Body of pancreas (tissue), 4 donors: ENCODE measurements around the gene E2F3.

Source experiments
- POLR2A ChIP-seq, 3 donors: fragments of 450-650 bp; IDR thresholded peaks; one replicate each; pipeline ENCODE4 v1.6.1; 2016; ENCODE audit warnings: antibody characterized with exemption in 3 of 3, mild to moderate bottlenecking in 2 of 3
- TF ChIP-seq, protein P1 (sequence below), 7 experiments: fragments of 450-650 bp in 4 of 7; fragments of 200-600 bp in 3 of 7; sonication (generic) in 3 of 7; IDR thresholded peaks; one replicate each; pipeline ENCODE4 v1.5.1; 2016 to 2019; ENCODE audit warnings: antibody characterized with exemption in 7 of 7

DNA sequence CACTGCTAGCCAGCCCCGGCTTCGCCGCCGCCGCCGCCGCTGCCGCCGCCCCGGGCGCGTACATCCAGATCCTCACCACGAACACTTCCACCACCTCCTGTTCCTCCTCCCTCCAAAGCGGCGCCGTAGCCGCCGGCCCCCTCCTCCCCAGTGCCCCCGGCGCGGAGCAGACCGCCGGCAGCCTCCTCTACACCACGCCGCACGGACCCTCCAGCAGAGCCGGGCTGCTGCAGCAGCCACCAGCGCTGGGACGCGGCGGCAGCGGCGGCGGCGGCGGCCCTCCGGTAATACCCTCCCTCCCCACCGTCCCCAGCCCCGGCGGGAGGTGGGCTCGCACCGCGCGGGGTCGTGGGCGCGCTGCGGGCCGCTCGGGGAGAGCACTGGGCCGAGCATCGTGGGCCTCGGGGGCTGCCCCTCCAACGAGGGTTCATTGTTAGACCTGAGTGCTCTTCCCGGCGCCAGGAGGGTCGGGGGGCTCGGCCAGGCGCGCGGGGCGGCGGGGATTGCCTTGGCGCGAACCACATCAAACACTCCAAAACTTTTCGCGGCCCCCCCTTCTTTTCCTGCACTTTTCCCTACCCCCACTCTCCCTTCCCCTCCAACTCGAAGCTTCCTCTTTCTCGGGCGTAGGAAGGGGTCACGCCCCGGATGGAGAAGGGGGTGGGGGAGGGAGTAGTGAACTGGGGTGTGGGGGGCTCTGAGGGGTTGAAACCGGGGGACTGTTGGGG, 827 bp downstream of the E2F3 start:
- TF ChIP-seq, protein P1, sequence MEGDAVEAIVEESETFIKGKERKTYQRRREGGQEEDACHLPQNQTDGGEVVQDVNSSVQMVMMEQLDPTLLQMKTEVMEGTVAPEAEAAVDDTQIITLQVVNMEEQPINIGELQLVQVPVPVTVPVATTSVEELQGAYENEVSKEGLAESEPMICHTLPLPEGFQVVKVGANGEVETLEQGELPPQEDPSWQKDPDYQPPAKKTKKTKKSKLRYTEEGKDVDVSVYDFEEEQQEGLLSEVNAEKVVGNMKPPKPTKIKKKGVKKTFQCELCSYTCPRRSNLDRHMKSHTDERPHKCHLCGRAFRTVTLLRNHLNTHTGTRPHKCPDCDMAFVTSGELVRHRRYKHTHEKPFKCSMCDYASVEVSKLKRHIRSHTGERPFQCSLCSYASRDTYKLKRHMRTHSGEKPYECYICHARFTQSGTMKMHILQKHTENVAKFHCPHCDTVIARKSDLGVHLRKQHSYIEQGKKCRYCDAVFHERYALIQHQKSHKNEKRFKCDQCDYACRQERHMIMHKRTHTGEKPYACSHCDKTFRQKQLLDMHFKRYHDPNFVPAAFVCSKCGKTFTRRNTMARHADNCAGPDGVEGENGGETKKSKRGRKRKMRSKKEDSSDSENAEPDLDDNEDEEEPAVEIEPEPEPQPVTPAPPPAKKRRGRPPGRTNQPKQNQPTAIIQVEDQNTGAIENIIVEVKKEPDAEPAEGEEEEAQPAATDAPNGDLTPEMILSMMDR (IDR thresholded peaks at IDR 0.05) = no peak
- no peak for TF ChIP-seq POLR2A (IDR thresholded peaks at IDR 0.05)
